Stimulated activated CD8-positive, alpha-beta memory T cell treated with anti-CD3 and anti-CD28 coated beads, Interleukin-15, amount 100 ng/mL, for 24 hours (primary cell): ENCODE data around the gene ZNF385B.
"Not testable (repeated sequence)": the region's sequence is repeated elsewhere in the genome, so short reads cannot be mapped to it uniquely, and the experiment has no call there.

Source experiments
- DNase-seq: peaks from one replicate; pipeline ENCODE4 v3.0.0-alpha.2; 2020; ENCODE audit warnings: low read depth

The ZNF385B gene

GRCh38 chr2:179677746-179678505 is 183.5 kb downstream of the ZNF385B start:
- DNase-seq: no peak

GRCh38 chr2:179677077-179677688 is 184.2 kb downstream of the ZNF385B start:
- DNase-seq: no peak

GRCh38 chr2:179675435-179675834 is 186.0 kb downstream of the ZNF385B start:
- DNase-seq: no peak

- DNase-seq: no peak
Measured at GRCh38 chr2:179671043-179671981, 190.1 kb downstream of the ZNF385B start.

GRCh38 chr2:179669196-179669595 is 192.2 kb downstream of the ZNF385B start:
- DNase-seq: no peak

GRCh38 chr2:179664972-179665812 is 196.2 kb downstream of the ZNF385B start:
- no peak for DNase-seq

GRCh38 chr2:179661986-179662385 is 199.4 kb downstream of the ZNF385B start:
- no peak for DNase-seq

- no peak for DNase-seq
Measured at GRCh38 chr2:179657068-179657595, 204.3 kb downstream of the ZNF385B start.

GRCh38 chr2:179655627-179656026 is 205.8 kb downstream of the ZNF385B start:
- DNase-seq: no peak

- DNase-seq: no peak
Measured at GRCh38 chr2:179654806-179655205, 206.6 kb downstream of the ZNF385B start.

GRCh38 chr2:179652296-179652695 is 209.1 kb downstream of the ZNF385B start:
- DNase-seq: no peak

GRCh38 chr2:179650420-179650819 is 211.0 kb downstream of the ZNF385B start:
- DNase-seq: no peak

GRCh38 chr2:179646862-179647587 is 214.4 kb downstream of the ZNF385B start:
- DNase-seq: no peak

- no peak for DNase-seq
Measured at GRCh38 chr2:179646173-179646769, 215.1 kb downstream of the ZNF385B start.

- DNase-seq: no peak
Measured at GRCh38 chr2:179645047-179645446, 216.4 kb downstream of the ZNF385B start.

- no peak for DNase-seq
Measured at GRCh38 chr2:179642462-179642861, 218.9 kb downstream of the ZNF385B start.

- no peak for DNase-seq
Measured at GRCh38 chr2:179636995-179637394, 224.4 kb downstream of the ZNF385B start.

- no peak for DNase-seq
Measured at GRCh38 chr2:179636100-179636980, 225.1 kb downstream of the ZNF385B start.

- not testable (repeated sequence) for DNase-seq
Measured at GRCh38 chr2:179631769-179632385, 229.5 kb downstream of the ZNF385B start.
